Activated CD4-positive, alpha-beta T cell treated with anti-CD3 and anti-CD28 coated beads for 1 hour (primary cell): ENCODE data around the gene IFI27.

Experiments
- DNase-seq: peaks from one replicate; pipeline ENCODE4 v3.0.0-alpha.2; 2020

Gene IFI27

GRCh38 chr14:94158239-94158883 lies 47.8 kb downstream of the IFI27 start:
- no peak for DNase-seq

- no peak for DNase-seq
These were observed 50.5 kb downstream of the IFI27 start for GRCh38 chr14:94161058-94161457.

- DNase-seq = no peak
These were observed 51.4 kb downstream of the IFI27 start for GRCh38 chr14:94161981-94162380.

GRCh38 chr14:94162466-94162865 lies 51.9 kb downstream of the IFI27 start:
- DNase-seq = no peak

GRCh38 chr14:94163796-94164195 lies 53.3 kb downstream of the IFI27 start:
- DNase-seq = no peak

- no peak for DNase-seq
These were observed 54.3 kb downstream of the IFI27 start for GRCh38 chr14:94164685-94165431.

- DNase-seq = no peak
These were observed 55.2 kb downstream of the IFI27 start for GRCh38 chr14:94165744-94166143.
